ENCODE data around the gene ARAP2.

DNA sequence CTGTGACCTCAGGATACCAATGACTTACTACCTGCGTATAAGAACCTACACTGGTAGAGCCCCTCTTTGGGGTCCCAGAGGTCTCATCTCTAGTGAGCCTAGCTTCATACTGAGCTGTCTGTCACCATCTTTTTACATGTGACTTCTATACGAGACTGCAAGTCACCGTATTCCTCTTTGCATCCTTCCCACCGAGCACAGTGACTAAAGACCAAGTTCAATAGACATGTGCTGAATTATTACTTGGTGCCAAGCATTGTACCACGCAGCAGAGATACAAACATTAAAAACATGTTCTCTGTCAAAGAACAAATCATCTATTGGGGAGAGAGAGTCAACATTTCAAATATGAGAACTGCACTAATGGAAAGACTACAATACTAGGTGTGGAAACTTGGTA is 16.4 kb downstream of the ARAP2 start:
- no peak for TF ChIP-seq EZH2 (IDR thresholded peaks at IDR 0.05; ENCODE audit: low read length, unreplicated experiment)
- TF ChIP-seq CTCF (conservative IDR thresholded peaks at IDR 0.05; ENCODE audit: low read depth, low read length), result no peak

All from PC-3 (cell line).